CD4-positive, CD25-positive, alpha-beta regulatory T cell (primary cell): ENCODE results near the gene TREX2. TPM values are rescaled to one million over a fixed set of nuclear protein-coding genes. Genes with fewer than 3 reads are reported as not detected.

Experiments used
- ATAC-seq, 2 donors: fragments of 150-1000 bp; cut with Tn5 transposase; one replicate each; pipeline ENCODE4 v1.10.0; 2021; ENCODE audit warnings: low read depth in 2 of 2, moderate number of reproducible peaks in 2 of 2, moderate library complexity in 1 of 2
- DNase-seq, 3 donors: peaks; one replicate each; pipeline versions ENCODE4 v3.0.0 to v3.0.0-alpha.2; 2012 to 2022; ENCODE audit warnings: mixed read lengths in 1 of 3
- H3K27ac ChIP-seq: one replicate; pipeline ENCODE4 v1.7.0; 2013; ENCODE audit warnings: mild to moderate bottlenecking, low read length; ENCODE audit not compliant: insufficient read depth, poor library complexity, severe bottlenecking
- H3K27me3 ChIP-seq: one replicate; pipeline ENCODE4 v1.7.0; 2013; ENCODE audit warnings: low read length; ENCODE audit not compliant: control insufficient read depth, insufficient read depth
- H3K36me3 ChIP-seq: one replicate; pipeline ENCODE4 v1.7.0; 2013; ENCODE audit warnings: mild to moderate bottlenecking, low read length, moderate library complexity; ENCODE audit not compliant: control insufficient read depth, insufficient read depth
- H3K4me1 ChIP-seq: 2 replicates; pipeline ENCODE4 v1.7.0; 2013; ENCODE audit warnings: mild to moderate bottlenecking, low read length; ENCODE audit not compliant: insufficient read depth, control insufficient read depth, poor library complexity, severe bottlenecking
- H3K4me3 ChIP-seq: one replicate; pipeline ENCODE4 v1.7.0; 2013; ENCODE audit warnings: low read depth, mild to moderate bottlenecking, low read length, moderate library complexity
- H3K9me3 ChIP-seq, 2 experiments: 1 replicate in 1 of 2; 2 replicates in 1 of 2; pipeline ENCODE4 v1.7.0; 2013; ENCODE audit warnings: low read length in 2 of 2, mild to moderate bottlenecking in 1 of 2, moderate library complexity in 1 of 2; ENCODE audit not compliant: control insufficient read depth in 2 of 2
- H3K27ac Mint-ChIP-seq, 3 donors: one replicate each; pipeline ENCODE4 v1.8.0; 2020 to 2022; ENCODE audit warnings: mild to moderate bottlenecking in 3 of 3, mixed read lengths in 3 of 3, moderate library complexity in 2 of 3
- H3K27me3 Mint-ChIP-seq: one replicate; pipeline ENCODE4 v1.8.0; 2022; ENCODE audit warnings: mild to moderate bottlenecking, mixed read lengths
- H3K36me3 Mint-ChIP-seq: one replicate; pipeline ENCODE4 v1.8.0; 2020; ENCODE audit warnings: mixed read lengths
- H3K4me1 Mint-ChIP-seq, 4 donors: one replicate each; pipeline ENCODE4 v1.8.0; 2020 to 2022; ENCODE audit warnings: mixed read lengths in 4 of 4, mild to moderate bottlenecking in 1 of 4
- H3K4me3 Mint-ChIP-seq, 4 donors: one replicate each; pipeline ENCODE4 v1.8.0; 2020 to 2022; ENCODE audit warnings: mild to moderate bottlenecking in 4 of 4, mixed read lengths in 4 of 4, moderate library complexity in 3 of 4
- H3K9me3 Mint-ChIP-seq, 7 donors: one replicate each; pipeline ENCODE4 v1.8.0; 2020 to 2022; ENCODE audit warnings: mixed read lengths in 7 of 7, mild to moderate bottlenecking in 3 of 7, moderate library complexity in 2 of 7
- polyA plus RNA-seq, 4 donors: library from polyadenylated mRNA; unstranded; fragments of 300-500 nt; fragmentation: Illumina TruSeq; gene quantifications; one replicate each; pipeline ENCODE4 v1.2.3, GENCODE V29; 2021
- total RNA-seq: library from RNA; stranded (reverse); gene quantifications from one replicate; pipeline ENCODE4 v1.2.3, GENCODE V29; 2022

Gene TREX2
- total and polyA plus RNA-seq, 5 donors from 2014 or later, result 0.30 to 3.8 (median 0.71) TPM

DNA sequence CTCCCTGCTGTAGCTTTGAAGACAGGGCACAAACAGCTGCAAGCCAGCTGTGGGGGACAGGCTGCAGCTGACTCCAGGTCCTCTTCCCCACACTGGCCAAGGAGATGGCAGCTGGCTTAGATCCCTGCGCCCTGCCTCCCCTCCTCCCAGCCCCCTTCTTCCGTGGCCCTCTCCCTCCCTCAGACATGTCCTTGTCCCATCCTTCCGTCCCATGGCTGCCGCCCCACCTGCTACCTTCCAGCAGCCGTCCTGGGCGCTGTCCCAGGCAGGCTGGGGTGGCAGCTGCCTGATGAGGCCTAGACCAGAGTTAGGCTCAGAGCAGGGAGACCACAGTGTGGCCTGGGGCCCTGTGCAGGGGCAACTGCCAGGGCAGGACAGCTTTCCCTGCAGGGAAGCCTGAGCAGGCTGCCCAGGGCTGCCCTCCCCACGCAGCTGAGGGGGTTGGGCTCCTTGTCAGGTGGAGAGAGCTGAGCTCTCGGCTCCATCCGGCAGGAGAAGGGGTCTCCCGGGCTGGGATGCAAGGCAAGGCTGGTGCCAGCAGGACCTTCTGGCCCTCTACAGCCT lies 45.6 kb upstream of the TREX2 start:
- Mint-ChIP-seq H3K36me3 (no peaks in the 10 kb centered on the region), H3K4me1 (peaks cover 0 to 4% (median 0%) of the 10 kb centered on the region in 4 donors)

DNA sequence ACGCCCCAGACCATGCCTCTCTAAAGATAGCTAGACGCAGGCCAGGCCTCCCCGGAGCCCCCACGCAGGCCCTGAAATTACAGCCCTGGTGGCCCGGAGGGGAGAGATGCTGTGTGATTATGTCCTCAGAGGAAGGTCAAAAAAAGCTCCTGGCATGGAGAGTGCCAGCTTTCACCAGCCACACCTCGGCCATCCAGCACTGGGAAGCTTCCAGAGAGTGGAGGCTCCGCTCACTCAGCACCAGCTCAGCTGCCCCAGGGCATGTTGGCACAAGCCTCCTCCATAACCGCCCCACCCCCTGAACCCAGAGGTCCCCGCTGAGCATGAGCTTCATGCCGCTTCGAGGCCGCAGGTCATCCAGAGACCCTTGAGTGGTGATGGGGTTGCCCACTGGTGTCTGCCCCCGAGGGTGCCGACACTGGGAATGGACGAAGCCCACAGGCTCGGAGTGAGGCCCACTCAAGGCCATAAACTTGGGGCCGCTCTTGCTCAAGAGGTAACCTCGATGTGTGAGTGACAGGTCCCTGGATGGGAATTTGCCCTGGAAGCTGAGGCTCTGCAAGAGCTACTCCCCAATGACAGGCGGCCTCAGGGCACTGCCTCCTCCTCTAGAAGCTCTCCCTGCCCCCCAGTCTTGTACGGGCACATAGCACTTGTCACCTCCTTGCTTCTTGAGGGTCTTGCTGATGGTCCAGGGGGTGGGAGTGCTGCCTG lies 44.5 kb upstream of the TREX2 start:
- Histone ChIP-seq H3K9me3 (no peaks in the 10 kb centered on the region), H3K4me1 (no peaks in the 10 kb centered on the region), H3K36me3 (no peaks in the 10 kb centered on the region), H3K4me3 (no peak overlapping the region), H3K27ac (no peak overlapping the region), H3K27me3 (no peaks in the 10 kb centered on the region)
- DNase-seq (no peak), ATAC-seq (no peak)
- Mint-ChIP-seq H3K27ac (no peak overlapping the region), H3K4me1 (peaks cover 0 to 4% (median 0%) of the 10 kb centered on the region in 4 donors), H3K36me3 (no peaks in the 10 kb centered on the region), H3K27me3 (no peaks in the 10 kb centered on the region), H3K9me3 (no peaks in the 10 kb centered on the region), H3K4me3 (no peak overlapping the region)

More for the DNA sequence above, 45.6 kb upstream of the TREX2 start:
- H3K4me1 ChIP-seq, result no peaks in the 10 kb centered on the region
- no peaks in the 10 kb centered on the region for H3K27me3 ChIP-seq
- no peak overlapping the region for H3K27ac Mint-ChIP-seq
- ATAC-seq, result no peak
- no peaks in the 10 kb centered on the region for H3K36me3 ChIP-seq
- no peak overlapping the region for H3K4me3 ChIP-seq
- no peaks in the 10 kb centered on the region for H3K9me3 Mint-ChIP-seq
- no peak overlapping the region for H3K4me3 Mint-ChIP-seq
- no peaks in the 10 kb centered on the region for H3K9me3 ChIP-seq
- no peaks in the 10 kb centered on the region for H3K27me3 Mint-ChIP-seq
- DNase-seq, result no peak
- no peak overlapping the region for H3K27ac ChIP-seq

GRCh38 chrX:153488231-153488914 lies 42.5 kb upstream of the TREX2 start:
- Histone ChIP-seq H3K4me1 (no peaks in the 10 kb centered on the region), H3K27ac (no peak overlapping the region), H3K9me3 (no peaks in the 10 kb centered on the region), H3K4me3 (no peak overlapping the region), H3K27me3 (no peaks in the 10 kb centered on the region), H3K36me3 (no peaks in the 10 kb centered on the region)
- H3K9me3 Mint-ChIP-seq, result no peaks in the 10 kb centered on the region
- H3K4me3 Mint-ChIP-seq, result no peak overlapping the region
- ATAC-seq (no peak), DNase-seq (no peak)
- H3K27ac Mint-ChIP-seq, result no peak overlapping the region
- no peaks in the 10 kb centered on the region for H3K36me3 Mint-ChIP-seq
- no peaks in the 10 kb centered on the region for H3K27me3 Mint-ChIP-seq
- H3K4me1 Mint-ChIP-seq, result no peaks in the 10 kb centered on the region

DNA sequence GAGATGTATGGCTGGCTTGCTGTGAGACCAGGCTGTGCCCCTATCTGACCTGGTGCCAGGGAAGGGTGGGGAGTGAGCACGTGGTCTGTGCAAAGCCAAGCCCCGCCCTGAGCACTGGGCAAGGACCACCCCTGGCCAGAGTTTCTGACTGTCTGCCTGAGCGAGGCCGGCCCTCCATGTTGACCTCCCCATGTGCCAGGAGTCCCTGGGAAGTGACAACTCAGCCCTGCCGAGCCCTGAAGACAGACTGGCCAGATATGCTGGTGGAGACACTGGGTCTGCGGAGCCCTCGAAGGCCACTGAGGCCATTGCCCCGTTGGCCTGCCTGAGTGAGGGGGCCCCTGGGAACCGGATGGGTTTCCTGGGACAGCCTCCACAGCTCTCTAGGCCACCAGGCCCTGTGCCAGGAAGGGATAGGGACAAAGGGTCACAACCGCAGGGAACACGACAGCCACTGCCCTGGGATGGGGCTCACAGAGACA lies 41.8 kb upstream of the TREX2 start:
- no peaks in the 10 kb centered on the region for H3K4me1 Mint-ChIP-seq
- H3K9me3 Mint-ChIP-seq, result no peaks in the 10 kb centered on the region
- H3K27me3 Mint-ChIP-seq, result no peaks in the 10 kb centered on the region
- ATAC-seq, result no peak
- H3K27me3 ChIP-seq, result no peaks in the 10 kb centered on the region
- no peak overlapping the region for H3K27ac Mint-ChIP-seq
- H3K4me3 Mint-ChIP-seq, result no peak overlapping the region
- DNase-seq, result no peak
- no peak overlapping the region for H3K4me3 ChIP-seq
- no peaks in the 10 kb centered on the region for H3K4me1 ChIP-seq
- H3K27ac ChIP-seq, result no peak overlapping the region
- H3K36me3 ChIP-seq, result no peaks in the 10 kb centered on the region
- no peaks in the 10 kb centered on the region for H3K9me3 ChIP-seq
- H3K36me3 Mint-ChIP-seq, result no peaks in the 10 kb centered on the region

- Mint-ChIP-seq H3K27ac (no peak overlapping the region), H3K27me3 (no peaks in the 10 kb centered on the region), H3K9me3 (no peaks in the 10 kb centered on the region), H3K36me3 (no peaks in the 10 kb centered on the region), H3K4me1 (no peaks in the 10 kb centered on the region), H3K4me3 (no peak overlapping the region)
- no peaks in the 10 kb centered on the region for H3K27me3 ChIP-seq
- H3K27ac ChIP-seq, result no peak overlapping the region
- DNase-seq, result no peak
- no peaks in the 10 kb centered on the region for H3K9me3 ChIP-seq
- no peak overlapping the region for H3K4me3 ChIP-seq
- H3K4me1 ChIP-seq, result no peaks in the 10 kb centered on the region
- ATAC-seq, result no peak
- no peaks in the 10 kb centered on the region for H3K36me3 ChIP-seq
Measured at GRCh38 chrX:153486171-153486570, 40.3 kb upstream of the TREX2 start.

DNA sequence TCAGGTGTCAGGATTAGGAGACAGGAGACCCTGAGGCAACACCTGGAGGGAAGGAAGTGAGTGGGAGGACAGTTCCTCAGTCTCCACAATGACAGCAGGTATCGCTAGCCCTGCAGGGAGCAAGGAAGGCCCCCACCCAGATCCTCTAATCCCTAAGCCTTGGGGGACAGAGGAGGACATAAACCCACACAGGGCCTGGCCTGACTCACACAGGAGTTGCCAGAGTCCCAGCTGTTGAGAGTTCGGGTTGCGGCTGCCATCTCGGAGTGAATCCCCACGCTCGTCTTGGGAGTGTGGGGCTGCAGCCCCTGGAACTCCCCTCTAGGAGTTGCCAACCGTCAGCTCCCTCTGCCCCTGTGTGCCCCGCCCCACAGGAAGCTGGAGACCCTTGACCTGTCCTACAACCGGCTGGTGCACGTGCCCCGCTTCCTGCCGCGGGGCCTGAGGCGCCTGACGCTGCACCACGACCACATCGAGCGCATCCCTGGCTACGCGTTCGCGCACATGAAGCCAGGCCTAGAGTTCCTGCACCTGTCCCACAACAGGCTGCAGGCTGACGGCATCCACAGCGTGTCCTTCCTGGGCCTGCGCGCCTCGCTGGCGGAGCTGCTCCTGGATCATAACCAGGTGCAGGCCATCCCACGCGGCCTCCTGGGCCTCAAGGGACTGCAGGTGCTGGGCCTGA lies 39.7 kb upstream of the TREX2 start:
- Mint-ChIP-seq H3K4me3 (no peak overlapping the region), H3K36me3 (no peaks in the 10 kb centered on the region), H3K4me1 (no peaks in the 10 kb centered on the region), H3K27ac (no peak overlapping the region), H3K27me3 (no peaks in the 10 kb centered on the region), H3K9me3 (no peaks in the 10 kb centered on the region)
- Histone ChIP-seq H3K27ac (no peak overlapping the region), H3K4me3 (no peak overlapping the region), H3K9me3 (no peaks in the 10 kb centered on the region), H3K27me3 (no peaks in the 10 kb centered on the region), H3K36me3 (no peaks in the 10 kb centered on the region), H3K4me1 (no peaks in the 10 kb centered on the region)
- ATAC-seq, result no peak
- DNase-seq, result no peak

GRCh38 chrX:153482376-153483015 lies 36.6 kb upstream of the TREX2 start:
- Histone ChIP-seq H3K36me3 (no peaks in the 10 kb centered on the region), H3K27ac (no peak overlapping the region), H3K9me3 (no peaks in the 10 kb centered on the region), H3K27me3 (no peaks in the 10 kb centered on the region), H3K4me1 (no peaks in the 10 kb centered on the region), H3K4me3 (no peak overlapping the region)
- no peak overlapping the region for H3K27ac Mint-ChIP-seq
- no peaks in the 10 kb centered on the region for H3K4me1 Mint-ChIP-seq
- no peak overlapping the region for H3K4me3 Mint-ChIP-seq
- no peaks in the 10 kb centered on the region for H3K9me3 Mint-ChIP-seq
- ATAC-seq, result no peak
- DNase-seq, result no peak
- no peaks in the 10 kb centered on the region for H3K36me3 Mint-ChIP-seq
- H3K27me3 Mint-ChIP-seq, result no peaks in the 10 kb centered on the region
